ENCODE measurements around the gene U2AF2. TPM values are rescaled to one million over a fixed set of nuclear protein-coding genes. Genes with fewer than 3 reads are reported as not detected.

Gene U2AF2
- 140 and 148 TPM in 2 replicates for total RNA-seq (2014; rRNA removed; shearing (Covaris generic))

GRCh38 chr19:55654868-55655647 lies at the start of gene U2AF2:
Gene U2AF2, plus strand, starts transcription at chr19:55655035. Its CDS starts 70 bp downstream, at chr19:55655105.
- peak; percentile 82 for DNase-seq (ENCODE audit: low read depth)

DNA sequence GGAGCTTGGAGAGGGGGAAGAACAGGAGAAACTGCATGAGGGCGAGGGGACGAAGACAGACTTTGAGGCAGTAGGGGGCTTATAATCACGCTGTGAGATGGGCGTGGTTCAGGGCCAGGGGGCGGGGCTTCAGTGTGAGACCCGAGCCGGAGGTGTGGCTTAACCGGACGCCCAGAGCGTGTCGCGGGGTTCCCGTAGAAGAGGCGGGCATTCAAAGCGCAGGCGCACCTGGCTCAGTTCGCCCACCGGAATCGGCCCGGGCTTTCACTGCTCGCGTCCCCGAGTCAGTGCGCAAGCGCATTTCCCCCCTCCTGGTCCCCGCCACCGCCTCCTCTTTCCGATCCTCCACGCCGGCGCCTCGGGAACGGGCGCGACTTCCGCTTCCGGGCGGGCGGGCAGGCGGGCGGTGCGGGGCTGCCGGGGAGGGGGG lies 49.6 kb upstream of the U2AF2 start:
- peak; percentile 97 for DNase-seq (ENCODE audit: low read depth)

DNA sequence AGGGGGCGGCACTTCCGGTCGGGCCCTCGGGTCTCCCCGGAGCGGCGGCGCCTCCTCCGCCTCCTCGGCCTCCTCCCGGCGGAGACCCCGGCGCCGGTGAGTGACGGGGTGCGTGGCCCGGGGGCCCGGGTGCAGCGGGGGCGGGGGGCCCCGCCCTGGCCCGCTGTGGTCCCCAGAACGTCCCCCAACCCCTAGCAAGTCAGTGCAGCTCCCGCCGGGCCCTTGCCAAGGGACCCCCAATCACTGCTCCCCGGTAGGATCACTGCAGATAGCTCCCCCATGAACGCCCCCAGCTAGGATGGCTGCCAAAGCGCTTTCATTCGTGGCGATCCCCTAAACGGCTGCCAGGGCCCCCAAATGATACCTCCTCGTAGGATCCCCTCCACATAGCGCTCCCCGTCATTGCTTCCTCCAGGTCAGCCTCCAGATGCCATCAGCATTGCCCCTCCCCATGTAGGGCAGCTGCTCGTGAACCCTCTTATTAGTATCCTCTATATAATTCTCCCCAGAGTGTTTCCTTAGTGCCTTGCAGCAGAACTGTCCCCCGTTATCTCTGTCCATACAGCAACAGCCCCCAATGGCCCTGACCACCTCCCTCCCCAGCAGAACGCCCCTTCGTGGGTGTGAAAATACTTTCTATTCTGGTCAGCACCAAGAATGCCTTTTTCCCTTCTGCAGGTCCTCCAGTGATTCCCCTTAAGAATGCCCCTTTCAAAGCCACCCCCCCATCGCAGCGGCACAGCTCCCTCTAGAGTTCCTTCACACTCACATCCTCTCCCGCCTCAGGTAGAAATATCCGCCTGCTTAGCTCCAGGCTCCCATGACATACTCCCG lies 49.0 kb upstream of the U2AF2 start, which contains the start of gene ZNF865:
TSS of gene ZNF865 (plus strand) at position 11 of the 834 bp plus-strand sequence. CDS start 7,972 bp downstream, outside the sequence.
- DNase-seq (ENCODE audit: low read depth) = peak; percentile 83

DNA sequence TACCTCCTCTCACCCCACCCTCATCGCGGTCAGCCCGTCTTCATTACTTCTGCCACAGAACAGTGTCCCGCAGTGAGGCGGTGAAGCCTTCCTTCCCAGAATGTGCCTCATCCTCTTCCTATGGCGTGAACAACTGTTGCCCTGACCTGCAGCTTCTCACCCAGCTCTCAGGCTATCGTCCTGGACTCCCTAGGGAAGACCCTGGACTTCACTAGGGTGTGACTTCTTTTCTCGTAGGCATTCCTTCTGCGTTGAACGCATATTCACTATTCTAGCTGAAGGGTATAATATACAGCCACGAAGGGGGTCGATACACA lies 48.4 kb upstream of the U2AF2 start:
- no peak for DNase-seq (ENCODE audit: low read depth)

- DNase-seq (ENCODE audit: low read depth) = no peak
These were observed 48.0 kb upstream of the U2AF2 start for GRCh38 chr19:55606817-55607216.

- no peak for DNase-seq (ENCODE audit: low read depth)
These were observed 45.5 kb upstream of the U2AF2 start for GRCh38 chr19:55609326-55609725.

GRCh38 chr19:55611300-55611982 lies 43.4 kb upstream of the U2AF2 start:
- DNase-seq (ENCODE audit: low read depth) = no peak

DNA sequence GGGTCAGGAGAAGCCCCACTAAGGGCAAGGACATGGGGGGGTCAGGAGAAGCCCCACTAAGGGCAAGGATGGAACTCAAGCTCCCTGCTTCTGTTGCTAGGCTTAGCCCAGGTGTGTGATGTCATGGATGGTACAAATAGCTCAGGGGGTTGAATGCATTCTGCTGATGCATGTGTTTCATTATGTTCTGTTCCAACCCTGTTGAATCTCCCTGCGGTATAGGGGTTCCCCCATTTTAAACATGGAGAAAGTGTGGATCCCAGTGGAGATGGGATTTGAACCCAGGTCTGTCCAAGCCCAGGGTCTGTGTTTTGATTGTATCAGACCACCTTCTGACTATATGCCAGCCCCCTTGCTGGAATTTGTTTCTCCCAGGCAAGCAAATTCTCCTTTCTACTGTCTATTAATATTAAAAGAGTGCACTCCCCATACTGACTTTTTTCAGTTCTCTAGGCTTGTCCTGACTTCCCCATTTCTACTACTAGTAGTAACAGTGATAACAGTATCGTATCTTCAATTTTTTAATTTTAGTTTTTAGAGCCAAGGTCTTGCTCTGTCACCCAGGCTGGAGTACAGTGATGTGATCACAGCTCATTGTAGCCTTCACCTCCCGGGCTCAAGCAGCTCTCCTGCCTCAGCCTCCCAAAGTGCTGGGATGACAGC lies 42.7 kb upstream of the U2AF2 start:
- no peak for DNase-seq (ENCODE audit: low read depth)

GRCh38 chr19:55613396-55613795 lies 41.4 kb upstream of the U2AF2 start:
- DNase-seq (ENCODE audit: low read depth) = no peak

- DNase-seq (ENCODE audit: low read depth) = no peak
These were observed 40.7 kb upstream of the U2AF2 start for GRCh38 chr19:55613930-55614710.

GRCh38 chr19:55614711-55615542 lies 39.9 kb upstream of the U2AF2 start:
- DNase-seq (ENCODE audit: low read depth) = no peak

- DNase-seq (ENCODE audit: low read depth) = no peak
These were observed 39.1 kb upstream of the U2AF2 start for GRCh38 chr19:55615543-55616394.

DNA sequence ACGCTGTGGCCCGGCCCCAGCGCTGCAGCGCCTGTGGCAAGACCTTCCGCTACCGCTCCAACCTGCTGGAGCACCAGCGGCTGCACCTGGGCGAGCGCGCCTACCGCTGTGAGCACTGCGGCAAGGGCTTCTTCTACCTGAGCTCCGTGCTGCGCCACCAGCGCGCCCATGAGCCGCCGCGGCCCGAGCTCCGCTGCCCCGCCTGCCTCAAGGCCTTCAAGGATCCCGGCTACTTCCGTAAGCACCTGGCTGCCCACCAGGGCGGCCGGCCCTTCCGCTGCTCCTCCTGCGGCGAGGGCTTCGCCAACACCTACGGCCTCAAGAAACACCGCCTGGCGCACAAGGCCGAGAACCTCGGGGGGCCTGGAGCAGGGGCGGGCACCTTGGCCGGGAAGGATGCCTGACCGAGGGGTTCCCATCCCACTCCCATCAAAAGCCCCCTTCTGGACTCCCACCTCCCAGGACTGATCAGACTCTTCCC lies 38.4 kb upstream of the U2AF2 start:
- DNase-seq (ENCODE audit: low read depth) = no peak

DNA sequence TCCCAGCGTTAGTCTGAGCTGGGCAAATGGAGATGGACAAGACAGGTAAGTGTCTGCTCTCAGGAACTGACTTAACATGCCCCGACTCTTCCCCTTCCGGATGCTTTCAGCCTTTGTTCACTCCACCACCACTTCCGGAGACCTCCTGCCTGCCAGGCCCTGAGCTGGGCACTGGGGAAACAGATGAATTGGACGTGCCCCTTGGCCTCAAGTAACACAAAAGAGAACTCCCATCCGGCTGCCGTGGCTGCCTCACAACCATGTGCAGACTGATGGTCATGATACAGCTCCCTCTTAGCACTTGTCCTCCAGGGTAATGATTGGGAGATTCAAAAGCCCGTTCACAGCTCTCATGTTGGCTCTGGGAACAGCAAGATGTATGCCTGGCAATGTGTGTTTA lies 37.4 kb upstream of the U2AF2 start:
- no peak for DNase-seq (ENCODE audit: low read depth)

DNA sequence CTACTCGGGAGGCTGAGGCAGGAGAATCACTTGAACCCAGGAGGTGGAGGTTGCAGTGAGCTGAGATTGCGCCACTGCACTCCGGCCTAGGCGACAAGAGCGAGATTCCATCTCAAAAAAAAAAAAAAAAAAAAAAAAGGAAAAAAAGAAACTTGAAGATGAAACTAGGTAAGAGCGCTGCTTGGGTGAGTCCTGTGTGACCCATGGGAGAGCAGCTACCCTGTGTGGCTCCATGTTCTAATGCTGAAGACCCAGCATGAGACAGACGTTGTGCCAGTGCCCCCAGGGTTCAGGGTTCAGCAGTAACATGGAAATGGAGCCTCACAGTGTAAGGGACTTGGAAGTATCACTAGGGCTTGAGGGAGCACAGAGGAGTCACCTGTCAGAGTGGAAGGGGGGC lies 36.4 kb upstream of the U2AF2 start:
- no peak for DNase-seq (ENCODE audit: low read depth)

DNA sequence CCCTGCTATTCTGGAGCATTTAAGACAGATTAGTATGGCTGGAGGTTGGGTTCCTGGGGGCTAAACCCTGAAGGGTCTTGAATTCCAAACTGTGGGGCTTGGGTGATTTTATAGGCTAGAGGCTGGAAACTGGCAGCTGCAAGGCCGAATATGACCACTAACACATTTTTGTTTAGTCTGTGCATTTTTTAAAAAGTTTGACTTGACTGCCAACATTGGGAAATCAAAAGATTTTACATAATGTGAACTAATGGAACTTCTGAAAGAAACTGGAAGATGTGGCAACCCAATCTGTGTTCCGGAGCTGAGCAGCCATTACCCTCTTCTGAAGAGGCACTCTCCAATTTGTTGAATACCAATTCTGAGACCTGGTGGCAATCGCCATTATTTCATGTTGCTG lies 35.5 kb upstream of the U2AF2 start:
- no peak for DNase-seq (ENCODE audit: low read depth)

DNA sequence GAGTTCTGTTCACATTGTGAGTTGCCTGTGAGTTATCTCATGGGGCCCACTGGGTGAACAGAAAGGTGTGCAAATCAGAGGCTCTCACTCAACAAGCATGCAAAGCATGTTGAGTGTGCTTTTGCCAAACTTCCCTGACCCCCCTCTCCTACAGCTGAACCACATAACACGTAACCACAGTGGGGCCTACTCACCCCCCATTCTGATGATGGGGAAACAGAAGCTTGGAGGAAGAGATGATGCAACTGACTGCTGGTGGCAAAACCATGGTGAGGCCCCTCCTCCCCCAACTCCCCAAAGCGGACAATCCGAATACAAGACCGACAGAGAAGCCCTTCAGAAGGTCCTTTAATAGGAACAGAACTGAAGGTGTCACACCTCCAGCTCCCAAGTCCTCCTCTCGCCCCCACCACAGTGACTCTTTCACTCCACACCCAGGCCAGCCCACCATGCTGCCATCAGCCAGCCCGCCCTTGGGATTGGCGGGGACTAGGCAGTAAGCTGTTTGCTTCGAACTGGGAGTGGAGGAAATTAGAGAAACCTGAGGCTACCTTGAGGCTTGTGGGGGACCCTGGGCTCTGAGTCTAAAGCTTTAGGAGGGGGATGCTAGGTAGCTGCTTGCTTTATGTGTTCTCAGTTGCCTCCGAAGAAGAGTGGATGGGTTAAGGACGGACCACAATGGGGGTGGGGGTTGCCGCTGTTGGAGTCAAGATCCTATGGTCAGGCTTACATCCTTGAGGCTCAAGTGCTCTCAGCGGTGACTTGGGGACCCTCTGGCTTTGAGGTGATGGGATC lies 34.2 kb upstream of the U2AF2 start:
- DNase-seq (ENCODE audit: low read depth) = no peak

DNA sequence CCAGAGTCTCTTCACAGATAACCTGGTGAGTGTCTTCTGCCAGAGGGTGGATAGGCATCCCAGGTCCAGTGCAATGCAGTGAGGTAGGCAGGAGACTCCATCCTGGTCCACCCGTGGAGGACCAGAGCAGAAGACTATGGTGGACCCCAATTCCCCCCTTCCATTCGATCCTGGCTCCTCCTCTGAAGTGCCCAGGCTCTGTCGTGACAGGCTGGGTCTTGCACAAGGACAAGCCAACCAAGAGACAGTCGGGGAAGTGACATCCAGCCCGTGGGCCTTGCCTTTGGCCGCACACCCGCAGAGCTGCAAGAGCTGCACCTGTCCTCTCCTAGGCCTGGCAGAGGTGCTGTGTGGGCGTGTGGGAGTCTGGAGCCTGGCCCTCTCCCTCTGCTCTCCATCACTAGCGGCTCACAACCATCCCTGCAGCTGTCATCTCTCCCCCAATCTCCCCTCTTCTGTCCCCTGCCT lies 33.6 kb upstream of the U2AF2 start:
- no peak for DNase-seq (ENCODE audit: low read depth)
